ENCODE results near the gene EIF3A.

Gene EIF3A

GRCh38 chr10:119006451-119007210 is 74.0 kb downstream of the EIF3A start:
- no peak for DNase-seq (ENCODE audit: low read depth)

GRCh38 chr10:119005362-119006043 is 75.1 kb downstream of the EIF3A start:
- DNase-seq (ENCODE audit: low read depth) = no peak

GRCh38 chr10:119003572-119004289 is 76.9 kb downstream of the EIF3A start:
- DNase-seq (ENCODE audit: low read depth) = no peak

- no peak for DNase-seq (ENCODE audit: low read depth)
Measured at GRCh38 chr10:119001717-119002500, 78.7 kb downstream of the EIF3A start.

GRCh38 chr10:118998183-118998582 is 82.4 kb downstream of the EIF3A start:
- DNase-seq (ENCODE audit: low read depth) = no peak

GRCh38 chr10:118997379-118997778 is 83.2 kb downstream of the EIF3A start:
- no peak for DNase-seq (ENCODE audit: low read depth)

- DNase-seq (ENCODE audit: low read depth) = no peak
Measured at GRCh38 chr10:118995739-118996138, 84.9 kb downstream of the EIF3A start.

- DNase-seq (ENCODE audit: low read depth) = no peak
Measured at GRCh38 chr10:118994321-118994720, 86.3 kb downstream of the EIF3A start.

GRCh38 chr10:118993214-118993613 is 87.4 kb downstream of the EIF3A start:
- no peak for DNase-seq (ENCODE audit: low read depth)

- no peak for DNase-seq (ENCODE audit: low read depth)
Measured at GRCh38 chr10:118992496-118992895, 88.1 kb downstream of the EIF3A start.

- no peak for DNase-seq (ENCODE audit: low read depth)
Measured at GRCh38 chr10:118990326-118990725, 90.3 kb downstream of the EIF3A start.

- DNase-seq (ENCODE audit: low read depth) = no peak
Measured at GRCh38 chr10:118986815-118987790, 93.5 kb downstream of the EIF3A start.

GRCh38 chr10:118985576-118985975 is 95.0 kb downstream of the EIF3A start:
- no peak for DNase-seq (ENCODE audit: low read depth)
